ENCODE results near the gene ASF1A. TPM values are rescaled to one million over a fixed set of nuclear protein-coding genes. Genes with fewer than 3 reads are reported as not detected.

The ASF1A gene
- polyA plus RNA-seq, 1 of the 3 experiments (the other 2 are of a cell fraction) = 5.4 TPM

GRCh38 chr6:118890997-118891790, 2.8 kb upstream of the ASF1A start (continued):
- TF ChIP-seq, protein P1, sequence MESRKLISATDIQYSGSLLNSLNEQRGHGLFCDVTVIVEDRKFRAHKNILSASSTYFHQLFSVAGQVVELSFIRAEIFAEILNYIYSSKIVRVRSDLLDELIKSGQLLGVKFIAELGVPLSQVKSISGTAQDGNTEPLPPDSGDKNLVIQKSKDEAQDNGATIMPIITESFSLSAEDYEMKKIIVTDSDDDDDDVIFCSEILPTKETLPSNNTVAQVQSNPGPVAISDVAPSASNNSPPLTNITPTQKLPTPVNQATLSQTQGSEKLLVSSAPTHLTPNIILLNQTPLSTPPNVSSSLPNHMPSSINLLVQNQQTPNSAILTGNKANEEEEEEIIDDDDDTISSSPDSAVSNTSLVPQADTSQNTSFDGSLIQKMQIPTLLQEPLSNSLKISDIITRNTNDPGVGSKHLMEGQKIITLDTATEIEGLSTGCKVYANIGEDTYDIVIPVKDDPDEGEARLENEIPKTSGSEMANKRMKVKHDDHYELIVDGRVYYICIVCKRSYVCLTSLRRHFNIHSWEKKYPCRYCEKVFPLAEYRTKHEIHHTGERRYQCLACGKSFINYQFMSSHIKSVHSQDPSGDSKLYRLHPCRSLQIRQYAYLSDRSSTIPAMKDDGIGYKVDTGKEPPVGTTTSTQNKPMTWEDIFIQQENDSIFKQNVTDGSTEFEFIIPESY (IDR thresholded peaks at IDR 0.05; ENCODE audit: borderline replicate concordance, low read depth) = no peak
- TF ChIP-seq, protein P2, sequence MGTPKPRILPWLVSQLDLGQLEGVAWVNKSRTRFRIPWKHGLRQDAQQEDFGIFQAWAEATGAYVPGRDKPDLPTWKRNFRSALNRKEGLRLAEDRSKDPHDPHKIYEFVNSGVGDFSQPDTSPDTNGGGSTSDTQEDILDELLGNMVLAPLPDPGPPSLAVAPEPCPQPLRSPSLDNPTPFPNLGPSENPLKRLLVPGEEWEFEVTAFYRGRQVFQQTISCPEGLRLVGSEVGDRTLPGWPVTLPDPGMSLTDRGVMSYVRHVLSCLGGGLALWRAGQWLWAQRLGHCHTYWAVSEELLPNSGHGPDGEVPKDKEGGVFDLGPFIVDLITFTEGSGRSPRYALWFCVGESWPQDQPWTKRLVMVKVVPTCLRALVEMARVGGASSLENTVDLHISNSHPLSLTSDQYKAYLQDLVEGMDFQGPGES (IDR thresholded peaks at IDR 0.05; ENCODE audit: low read depth, low read length) = no peak
- no peak for TF ChIP-seq TEAD4 (IDR thresholded peaks at IDR 0.05; ENCODE audit: borderline replicate concordance, insufficient read depth)

GRCh38 chr6:118892355-118892991, 1.5 kb upstream of the ASF1A start:
- Histone ChIP-seq H3K9me3 (no peaks in the 10 kb centered on the region), H3K4me2 (peak overlapping the region; percentile 84), H2AFZ (ENCODE audit: low read depth) (peak overlapping the region; percentile 90; the same call in 1 of the 2 replicates), H3K27me3 (ENCODE audit: insufficient read depth) (no peaks in the 10 kb centered on the region), H3K36me3 (replicated peaks in 1 of 2; ENCODE audit: control insufficient read depth in 1 of 2, insufficient read depth in 2 of 2, low read length in 1 of 2) (peaks cover 3 to 4% of the 10 kb centered on the region in 2 experiments), H3K4me3 (ENCODE audit: low read depth in 2 of 2, low read length in 1 of 2) (peak overlapping the region; percentile 96 to 98; a peak in 3 of 4 replicates), H3F3A (replicated peaks; ENCODE audit: insufficient read depth) (peaks cover 18% of the 10 kb centered on the region), H4K20me1 (ENCODE audit: insufficient read depth) (no peaks in the 10 kb centered on the region), H3K9ac (peak overlapping the region; percentile 69; the same call in 1 of the 2 replicates), H3K79me2 (ENCODE audit: insufficient read depth) (peaks cover 30% of the 10 kb centered on the region), H3K27ac (ENCODE audit: low read depth in 2 of 2, low read length in 1 of 2) (peak overlapping the region; percentile 67 to 92; a peak in 3 of 4 replicates), H3K4me1 (ENCODE audit: control insufficient read depth in 1 of 2, insufficient read depth in 2 of 2, low read depth in 1 of 2, low read length in 1 of 2) (peaks cover 7 to 19% of the 10 kb centered on the region in 2 experiments; a peak in 3 of 4 replicates), H3K9me2 (no peaks in the 10 kb centered on the region)
- ChIA-PET POLR2A (no interaction called here), CTCF (interaction anchor here (1.2 kb wide), 1 partner anchor 218 kb away, joined by 4 read pairs; no protein-coding TSS in a partner anchor)
- 79% methylated on average over 6 of the region's 6 CpGs for WGBS (ENCODE audit: low lambda C conversion rate)
- no peak for DNase-seq
- TF ChIP-seq, protein P1 (IDR thresholded peaks at IDR 0.05; ENCODE audit: borderline replicate concordance, low read depth) = no peak
- TF ChIP-seq TEAD4 (IDR thresholded peaks at IDR 0.05; ENCODE audit: borderline replicate concordance, insufficient read depth) (no peak), NRF1 (IDR thresholded peaks at IDR 0.05; ENCODE audit: low read depth, low read length) (no peak), RXRA (IDR thresholded peaks at IDR 0.05; ENCODE audit: borderline replicate concordance, low read depth) (no peak), PBX3 (IDR thresholded peaks at IDR 0.05) (no peak), TAF1 (IDR thresholded peaks at IDR 0.05; ENCODE audit: borderline replicate concordance, low read depth, low read length) (no peak), CHD2 (IDR thresholded peaks at IDR 0.05; ENCODE audit: low read length, partially characterized antibody) (no peak), EP300 (IDR thresholded peaks at IDR 0.05; ENCODE audit: borderline replicate concordance in 1 of 2, low read depth in 1 of 2, low read length in 1 of 2) (no peak), TCF12 (IDR thresholded peaks at IDR 0.05) (no peak), FOXJ3 (CRISPR knock-in tag; IDR thresholded peaks at IDR 0.05) (no peak), MAX (IDR thresholded peaks at IDR 0.05; ENCODE audit: low read depth) (no peak), RCOR1 (IDR thresholded peaks at IDR 0.05; ENCODE audit: low read length) (no peak), ELF1 (IDR thresholded peaks at IDR 0.05) (no peak)
- TF ChIP-seq, protein P3, sequence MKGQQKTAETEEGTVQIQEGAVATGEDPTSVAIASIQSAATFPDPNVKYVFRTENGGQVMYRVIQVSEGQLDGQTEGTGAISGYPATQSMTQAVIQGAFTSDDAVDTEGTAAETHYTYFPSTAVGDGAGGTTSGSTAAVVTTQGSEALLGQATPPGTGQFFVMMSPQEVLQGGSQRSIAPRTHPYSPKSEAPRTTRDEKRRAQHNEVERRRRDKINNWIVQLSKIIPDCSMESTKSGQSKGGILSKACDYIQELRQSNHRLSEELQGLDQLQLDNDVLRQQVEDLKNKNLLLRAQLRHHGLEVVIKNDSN (IDR thresholded peaks at IDR 0.05; ENCODE audit: borderline replicate concordance, low read depth) = no peak
- TF ChIP-seq, protein P4, sequence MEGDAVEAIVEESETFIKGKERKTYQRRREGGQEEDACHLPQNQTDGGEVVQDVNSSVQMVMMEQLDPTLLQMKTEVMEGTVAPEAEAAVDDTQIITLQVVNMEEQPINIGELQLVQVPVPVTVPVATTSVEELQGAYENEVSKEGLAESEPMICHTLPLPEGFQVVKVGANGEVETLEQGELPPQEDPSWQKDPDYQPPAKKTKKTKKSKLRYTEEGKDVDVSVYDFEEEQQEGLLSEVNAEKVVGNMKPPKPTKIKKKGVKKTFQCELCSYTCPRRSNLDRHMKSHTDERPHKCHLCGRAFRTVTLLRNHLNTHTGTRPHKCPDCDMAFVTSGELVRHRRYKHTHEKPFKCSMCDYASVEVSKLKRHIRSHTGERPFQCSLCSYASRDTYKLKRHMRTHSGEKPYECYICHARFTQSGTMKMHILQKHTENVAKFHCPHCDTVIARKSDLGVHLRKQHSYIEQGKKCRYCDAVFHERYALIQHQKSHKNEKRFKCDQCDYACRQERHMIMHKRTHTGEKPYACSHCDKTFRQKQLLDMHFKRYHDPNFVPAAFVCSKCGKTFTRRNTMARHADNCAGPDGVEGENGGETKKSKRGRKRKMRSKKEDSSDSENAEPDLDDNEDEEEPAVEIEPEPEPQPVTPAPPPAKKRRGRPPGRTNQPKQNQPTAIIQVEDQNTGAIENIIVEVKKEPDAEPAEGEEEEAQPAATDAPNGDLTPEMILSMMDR (IDR thresholded peaks at IDR 0.05) = no peak
